Fibroblast of the aortic adventitia (primary cell): ENCODE results near the gene SNX9. TPM values are rescaled to one million over a fixed set of nuclear protein-coding genes. Genes with fewer than 3 reads are reported as not detected.
A peak's percentile ranks its signal among the peaks of the same experiment; 100 is the strongest.

Source experiments
- DNase-seq: peaks from one replicate; pipeline ENCODE4 v3.0.0-alpha.2; 2010; ENCODE audit warnings: low read depth
- H3K4me3 ChIP-seq: 2 replicates; pipeline ENCODE4 v1.5.1; 2011; ENCODE audit warnings: low read depth, mild to moderate bottlenecking, control low read depth, low read length, moderate library complexity
- CTCF ChIP-seq: IDR thresholded peaks from 2 replicates; pipeline ENCODE4 v1.5.1; 2011; ENCODE audit warnings: mild to moderate bottlenecking, low read length, control low read depth, inconsistent platforms; ENCODE audit not compliant: insufficient read depth
- total RNA-seq: library from RNA; depleted of rRNA; stranded (reverse); fragments of >200 nt; gene quantifications from 2 replicates; pipeline ENCODE4 v1.2.3, GENCODE V29; 2012; ENCODE audit warnings: low replicate concordance

The SNX9 gene
- total RNA-seq, 1 donor: 182 TPM

- peak; percentile 93 for DNase-seq
- TF ChIP-seq CTCF: no peak
- no peak overlapping the region for H3K4me3 ChIP-seq
Measured at GRCh38 chr6:157921685-157922367, 98.8 kb downstream of the SNX9 start.

- H3K4me3 ChIP-seq: no peak overlapping the region
- no peak for DNase-seq
- no peak for TF ChIP-seq CTCF
Measured at GRCh38 chr6:157925771-157926170, 102.7 kb downstream of the SNX9 start.

GRCh38 chr6:157927011-157927410 is 104.0 kb downstream of the SNX9 start:
- H3K4me3 ChIP-seq: no peak overlapping the region
- DNase-seq: no peak
- no peak for TF ChIP-seq CTCF

- no peak overlapping the region for H3K4me3 ChIP-seq
- DNase-seq: no peak
- TF ChIP-seq CTCF: no peak
Measured at GRCh38 chr6:157928428-157928827, 105.4 kb downstream of the SNX9 start.

GRCh38 chr6:157929076-157929475 is 106.0 kb downstream of the SNX9 start:
- TF ChIP-seq CTCF: no peak
- H3K4me3 ChIP-seq: no peak overlapping the region
- DNase-seq: no peak

GRCh38 chr6:157929765-157930319 is 106.8 kb downstream of the SNX9 start:
- no peak overlapping the region for H3K4me3 ChIP-seq
- TF ChIP-seq CTCF: no peak
- DNase-seq: no peak

GRCh38 chr6:157935786-157936185 is 112.7 kb downstream of the SNX9 start:
- no peak overlapping the region for H3K4me3 ChIP-seq
- no peak for TF ChIP-seq CTCF
- DNase-seq: no peak
